Glutamatergic neuron (in vitro differentiated cells): Measurements from ENCODE around the gene MKNK2. TPM values are rescaled to one million over a fixed set of nuclear protein-coding genes. Genes with fewer than 3 reads are reported as not detected.
"Not testable (repeated sequence)": the region's sequence is repeated elsewhere in the genome, so short reads cannot be mapped to it uniquely, and the experiment has no call there.

Source experiments
- DNase-seq: peaks from one replicate; pipeline ENCODE4 v3.0.0; 2022
- H3K27ac Mint-ChIP-seq: one replicate; pipeline ENCODE4 v1.8.0; 2020; ENCODE audit warnings: mild to moderate bottlenecking, mixed read lengths, inconsistent platforms; ENCODE audit not compliant: unreplicated experiment
- H3K27me3 Mint-ChIP-seq: one replicate; pipeline ENCODE4 v1.8.0; 2020; ENCODE audit warnings: mild to moderate bottlenecking, moderate library complexity, mixed read lengths, inconsistent platforms; ENCODE audit not compliant: unreplicated experiment
- H3K36me3 Mint-ChIP-seq: one replicate; pipeline ENCODE4 v1.8.0; 2020; ENCODE audit warnings: mild to moderate bottlenecking, mixed read lengths, inconsistent platforms; ENCODE audit not compliant: unreplicated experiment
- H3K4me1 Mint-ChIP-seq: one replicate; pipeline ENCODE4 v1.8.0; 2020; ENCODE audit warnings: mild to moderate bottlenecking, low read depth, mixed read lengths, inconsistent platforms; ENCODE audit not compliant: unreplicated experiment
- H3K4me3 Mint-ChIP-seq: one replicate; pipeline ENCODE4 v1.8.0; 2020; ENCODE audit warnings: mild to moderate bottlenecking, mixed read lengths, inconsistent platforms; ENCODE audit not compliant: unreplicated experiment
- H3K9me3 Mint-ChIP-seq: one replicate; pipeline ENCODE4 v1.8.0; 2020; ENCODE audit warnings: mild to moderate bottlenecking, moderate library complexity, mixed read lengths, inconsistent platforms; ENCODE audit not compliant: unreplicated experiment
- total RNA-seq: library from RNA; stranded (reverse); fragmentation: NEBNext Ultra II Directional; extraction: Animal tissue kit (Norgen Biotek cat#: 25700); gene quantifications from one replicate; pipeline ENCODE4 v1.2.1, GENCODE V29; 2021; ENCODE audit not compliant: unreplicated experiment
- TF ChIP-seq, protein P1 (sequence below): fragments of 200-600 bp; sonication (generic); IDR thresholded peaks from one replicate; pipeline ENCODE4 v1.5.0; 2021; ENCODE audit not compliant: partially characterized antibody, unreplicated experiment

MKNK2 gene
- total RNA-seq, 1 donor from 2014 or later: 149 TPM

- H3K27ac Mint-ChIP-seq: no peak overlapping the region
- no peaks in the 10 kb centered on the region for H3K36me3 Mint-ChIP-seq
- peak overlapping the region; percentile 78 for H3K4me3 Mint-ChIP-seq
- DNase-seq: no peak
- peaks cover 3% of the 10 kb centered on the region for H3K27me3 Mint-ChIP-seq
- H3K9me3 Mint-ChIP-seq: peaks cover 7% of the 10 kb centered on the region
- H3K4me1 Mint-ChIP-seq: peaks cover 6% of the 10 kb centered on the region
- TF ChIP-seq, protein P1, sequence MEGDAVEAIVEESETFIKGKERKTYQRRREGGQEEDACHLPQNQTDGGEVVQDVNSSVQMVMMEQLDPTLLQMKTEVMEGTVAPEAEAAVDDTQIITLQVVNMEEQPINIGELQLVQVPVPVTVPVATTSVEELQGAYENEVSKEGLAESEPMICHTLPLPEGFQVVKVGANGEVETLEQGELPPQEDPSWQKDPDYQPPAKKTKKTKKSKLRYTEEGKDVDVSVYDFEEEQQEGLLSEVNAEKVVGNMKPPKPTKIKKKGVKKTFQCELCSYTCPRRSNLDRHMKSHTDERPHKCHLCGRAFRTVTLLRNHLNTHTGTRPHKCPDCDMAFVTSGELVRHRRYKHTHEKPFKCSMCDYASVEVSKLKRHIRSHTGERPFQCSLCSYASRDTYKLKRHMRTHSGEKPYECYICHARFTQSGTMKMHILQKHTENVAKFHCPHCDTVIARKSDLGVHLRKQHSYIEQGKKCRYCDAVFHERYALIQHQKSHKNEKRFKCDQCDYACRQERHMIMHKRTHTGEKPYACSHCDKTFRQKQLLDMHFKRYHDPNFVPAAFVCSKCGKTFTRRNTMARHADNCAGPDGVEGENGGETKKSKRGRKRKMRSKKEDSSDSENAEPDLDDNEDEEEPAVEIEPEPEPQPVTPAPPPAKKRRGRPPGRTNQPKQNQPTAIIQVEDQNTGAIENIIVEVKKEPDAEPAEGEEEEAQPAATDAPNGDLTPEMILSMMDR: no peak
Measured at GRCh38 chr19:2097203-2097885, 46.3 kb upstream of the MKNK2 start.

- peak; percentile 100 for DNase-seq
- TF ChIP-seq, protein P1: no peak
- no peaks in the 10 kb centered on the region for H3K36me3 Mint-ChIP-seq
- peak within 1 kb of the TSS; percentile 59 for H3K27ac Mint-ChIP-seq
- peaks cover 7% of the 10 kb centered on the region for H3K9me3 Mint-ChIP-seq
- H3K4me1 Mint-ChIP-seq: peaks cover 6% of the 10 kb centered on the region
- H3K27me3 Mint-ChIP-seq: peaks cover 3% of the 10 kb centered on the region
- peak within 1 kb of the TSS; percentile 86 for H3K4me3 Mint-ChIP-seq
Measured at GRCh38 chr19:2096480-2097202, 45.6 kb upstream of the MKNK2 start, which contains the start of gene IZUMO4. Gene IZUMO4, plus strand, starts transcription at chr19:2096915. Its CDS starts 31 bp downstream, at chr19:2096946.

DNA sequence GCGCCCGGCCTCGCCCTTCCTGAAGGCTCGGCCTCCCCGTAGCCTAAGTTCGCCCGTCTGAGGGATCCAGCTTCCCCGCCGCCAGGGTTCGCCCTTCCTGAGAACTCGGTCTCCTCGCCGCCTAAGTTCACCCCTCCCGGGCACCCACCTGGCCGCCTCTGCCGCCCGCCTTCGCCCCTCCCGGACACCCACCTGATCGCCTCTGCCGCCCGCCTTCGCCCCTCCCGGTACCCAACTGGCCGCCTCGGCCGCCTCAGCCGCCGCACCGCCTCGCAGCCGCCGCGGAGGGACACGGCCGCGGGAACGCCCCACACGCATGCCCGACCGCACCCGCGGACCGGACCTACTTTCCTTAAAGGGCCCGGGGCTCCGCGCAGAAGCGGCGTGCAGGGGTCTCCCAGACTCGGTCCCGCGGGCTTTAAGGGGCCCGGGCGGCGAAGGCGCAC, 45.0 kb upstream of the MKNK2 start, which contains the start of gene MOB3A:
Gene MOB3A, minus strand, starts transcription at position 293 of the 446 bp plus-strand sequence. CDS start 17,766 bp downstream, outside the sequence.
- Mint-ChIP-seq H3K4me3 (peak within 1 kb of the TSS; percentile 86), H3K27ac (peak within 1 kb of the TSS; percentile 59), H3K4me1 (peaks cover 6% of the 10 kb centered on the region), H3K36me3 (no peaks in the 10 kb centered on the region), H3K27me3 (peaks cover 3% of the 10 kb centered on the region), H3K9me3 (peaks cover 7% of the 10 kb centered on the region)
- TF ChIP-seq, protein P1: peak; percentile 41
- DNase-seq: peak; percentile 89

GRCh38 chr19:2091926-2092525, 41.0 kb upstream of the MKNK2 start:
- H3K27ac Mint-ChIP-seq, DNase-seq, H3K9me3 Mint-ChIP-seq, H3K36me3 Mint-ChIP-seq, H3K4me3 Mint-ChIP-seq, H3K27me3 Mint-ChIP-seq: not testable (repeated sequence)
- H3K4me1 Mint-ChIP-seq: peaks cover 11% of the 10 kb centered on the region

GRCh38 chr19:2089727-2090053, 38.6 kb upstream of the MKNK2 start:
- Mint-ChIP-seq H3K27me3 (peaks cover 3% of the 10 kb centered on the region), H3K4me1 (peaks cover 11% of the 10 kb centered on the region), H3K27ac (no peak overlapping the region), H3K4me3 (no peak overlapping the region), H3K9me3 (peaks cover 2% of the 10 kb centered on the region), H3K36me3 (no peaks in the 10 kb centered on the region)
- TF ChIP-seq, protein P1: no peak
- DNase-seq: no peak
